Spinal cord (tissue), 10 donors: Measurements from ENCODE around the gene NCBP2L. TPM values are rescaled to one million over a fixed set of nuclear protein-coding genes. Genes with fewer than 3 reads are reported as not detected.

Experiments used
- DNase-seq, 6 donors: peaks; one replicate each; pipeline versions ENCODE4 v3.0.0 to v3.0.0-alpha.2; 2013 to 2015; ENCODE audit warnings: low spot score in 6 of 6, low read depth in 4 of 6
- H3K27ac ChIP-seq: one replicate; pipeline ENCODE4 v1.5.1; 2013; ENCODE audit warnings: low read depth, low read length, control low read depth
- H3K27me3 ChIP-seq: one replicate; pipeline ENCODE4 v1.6.1; 2013; ENCODE audit warnings: low read length; ENCODE audit not compliant: control insufficient read depth, insufficient read depth
- H3K36me3 ChIP-seq: one replicate; pipeline ENCODE4 v1.6.1; 2013; ENCODE audit warnings: low read length; ENCODE audit not compliant: control insufficient read depth, insufficient read depth
- H3K4me1 ChIP-seq: one replicate; pipeline ENCODE4 v1.6.1; 2013; ENCODE audit warnings: low read length; ENCODE audit not compliant: control insufficient read depth, insufficient read depth
- H3K4me3 ChIP-seq: one replicate; pipeline ENCODE4 v1.5.1; 2013; ENCODE audit warnings: low read depth, low read length, control low read depth
- H3K9me3 ChIP-seq: one replicate; pipeline ENCODE4 v1.6.1; 2013; ENCODE audit warnings: low read length; ENCODE audit not compliant: control insufficient read depth, insufficient read depth
- WGBS: methylation state at CpG from one replicate; pipeline ENCODE4 v1.1.5; 2013; ENCODE audit warnings: missing lambda C conversion rate; ENCODE audit not compliant: insufficient coverage; 5-methylcytosine and 5-hydroxymethylcytosine counted together
- polyA plus RNA-seq, 2 donors: library from polyadenylated mRNA; unstranded; fragments of 120-200 nt; gene quantifications; one replicate each; pipeline ENCODE4 v1.2.1, GENCODE V29; 2013; ENCODE audit not compliant: insufficient read length in 2 of 2
- total RNA-seq, 2 donors: library from RNA; depleted of rRNA in 1 of 2; stranded (reverse); fragments of 120-200 nt in 1 of 2; fragments of >200 nt in 1 of 2; gene quantifications; one replicate each; pipeline versions ENCODE4 v1.2.3 to v1.2.4, GENCODE V29; 2013 to 2014
- donor health status: healthy.

The NCBP2L gene
- total and polyA plus RNA-seq, 4 donors, result 0.06 to 0.14 TPM; not detected in 2

DNA sequence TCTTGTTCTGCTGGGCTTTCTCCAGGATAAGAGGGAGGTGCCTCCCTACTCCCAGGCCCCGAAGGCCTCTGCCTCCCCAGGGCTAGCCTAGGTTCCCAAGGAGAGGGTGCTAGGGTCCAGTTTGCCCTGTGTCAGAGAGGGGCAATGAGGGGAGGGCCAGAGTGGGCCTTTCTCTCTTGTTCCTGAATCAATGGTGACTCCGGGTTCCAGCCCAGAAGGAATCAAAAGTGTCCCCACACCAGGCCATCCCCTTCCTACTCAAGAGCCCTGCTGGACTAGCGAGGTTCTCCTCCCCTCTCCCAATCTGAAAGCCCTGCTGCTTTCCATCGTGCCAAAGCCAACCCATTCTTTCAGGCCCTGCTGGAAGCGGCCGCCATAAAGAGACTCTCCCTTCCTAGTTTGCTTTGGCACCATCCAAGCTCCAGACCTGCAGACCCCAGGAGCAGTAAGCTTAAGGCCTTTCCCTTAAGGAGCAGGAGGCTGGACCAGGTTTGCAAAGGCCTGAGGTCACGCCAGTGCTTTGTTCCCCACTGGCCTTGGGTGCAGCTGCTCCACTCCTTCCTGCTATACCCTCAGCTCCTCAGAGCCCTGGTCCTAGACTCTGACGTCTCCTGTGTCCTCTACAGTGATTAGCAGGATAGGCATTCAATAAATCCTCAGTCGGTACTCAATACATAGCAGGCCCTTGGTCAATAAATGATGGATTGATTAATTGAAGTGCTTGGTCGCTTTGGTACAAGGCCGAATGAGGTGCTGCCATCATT lies 12.5 kb upstream of the NCBP2L start:
- no peaks in the 10 kb centered on the region for H3K36me3 ChIP-seq
- no peak overlapping the region for H3K27ac ChIP-seq
- H3K4me1 ChIP-seq, result no peaks in the 10 kb centered on the region
- no peak for DNase-seq
- H3K4me3 ChIP-seq, result no peak overlapping the region
- H3K27me3 ChIP-seq, result peaks cover 19% of the 10 kb centered on the region
- 60% methylated on average over 6 of the region's 11 CpGs for WGBS
- no peaks in the 10 kb centered on the region for H3K9me3 ChIP-seq

DNA sequence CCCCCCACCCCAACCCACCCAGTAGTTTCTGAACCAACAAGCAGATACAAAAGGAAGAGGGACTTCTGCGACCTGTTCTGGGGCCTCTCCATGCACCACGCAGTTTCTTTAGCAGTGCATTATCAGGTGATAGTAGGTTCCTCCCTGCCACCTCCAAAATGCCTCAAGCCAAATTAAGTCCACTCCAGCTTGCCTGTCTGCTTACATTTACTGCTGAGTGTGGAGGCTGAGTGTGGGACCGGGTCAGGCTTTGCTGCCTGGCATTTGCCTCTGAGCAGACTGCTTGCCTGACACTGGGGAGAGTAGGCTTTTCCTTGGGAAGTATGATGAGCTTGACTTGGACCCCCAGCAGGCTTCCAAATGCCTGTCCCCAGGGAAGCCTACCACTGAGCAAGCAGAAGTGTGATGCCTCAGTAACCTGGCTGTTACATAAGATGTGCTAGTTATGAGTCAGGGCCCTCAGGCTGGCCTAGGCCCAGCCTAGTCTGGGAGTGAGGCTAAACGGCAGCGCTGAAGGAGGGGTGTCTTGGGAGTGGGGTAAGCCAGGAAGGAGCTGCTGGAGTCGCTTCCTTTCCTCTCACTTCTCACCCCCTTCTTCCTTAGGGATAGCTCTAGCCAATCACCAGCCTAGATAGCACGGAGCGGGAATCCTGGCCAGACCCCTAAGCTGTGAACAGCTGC lies 10.9 kb upstream of the NCBP2L start:
- H3K27ac ChIP-seq, result no peak overlapping the region
- H3K4me3 ChIP-seq, result no peak overlapping the region
- H3K36me3 ChIP-seq, result no peaks in the 10 kb centered on the region
- H3K9me3 ChIP-seq, result no peaks in the 10 kb centered on the region
- DNase-seq, result no peak
- 36% methylated on average over 1 of the region's 8 CpGs for WGBS
- H3K4me1 ChIP-seq, result no peaks in the 10 kb centered on the region
- H3K27me3 ChIP-seq, result peaks cover 14% of the 10 kb centered on the region

DNA sequence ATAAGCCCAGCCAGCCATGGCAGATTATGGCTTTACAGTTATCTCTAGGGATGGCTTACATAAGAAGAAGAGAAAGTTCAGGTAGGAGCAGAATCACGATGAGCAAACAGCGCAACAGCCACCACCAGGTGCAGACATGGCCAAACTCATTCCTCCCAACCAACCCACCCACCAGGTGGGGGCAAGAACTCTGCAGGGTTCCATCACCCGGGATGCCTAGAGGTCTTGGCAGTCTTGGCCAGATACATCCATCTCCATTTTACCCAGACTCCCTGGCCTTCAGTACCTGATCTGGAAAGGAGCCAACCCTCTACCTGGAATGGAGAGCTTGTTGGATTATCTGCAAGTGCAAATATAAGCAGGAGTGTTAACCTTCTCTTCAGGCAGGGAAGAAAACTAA lies 9.5 kb upstream of the NCBP2L start:
- Histone ChIP-seq H3K27ac (no peak overlapping the region), H3K4me1 (no peaks in the 10 kb centered on the region), H3K27me3 (peaks cover 20% of the 10 kb centered on the region), H3K4me3 (no peak overlapping the region), H3K36me3 (no peaks in the 10 kb centered on the region), H3K9me3 (no peaks in the 10 kb centered on the region)
- DNase-seq, result no peak
- WGBS, result 100% methylated on average over 1 of the region's 3 CpGs

DNA sequence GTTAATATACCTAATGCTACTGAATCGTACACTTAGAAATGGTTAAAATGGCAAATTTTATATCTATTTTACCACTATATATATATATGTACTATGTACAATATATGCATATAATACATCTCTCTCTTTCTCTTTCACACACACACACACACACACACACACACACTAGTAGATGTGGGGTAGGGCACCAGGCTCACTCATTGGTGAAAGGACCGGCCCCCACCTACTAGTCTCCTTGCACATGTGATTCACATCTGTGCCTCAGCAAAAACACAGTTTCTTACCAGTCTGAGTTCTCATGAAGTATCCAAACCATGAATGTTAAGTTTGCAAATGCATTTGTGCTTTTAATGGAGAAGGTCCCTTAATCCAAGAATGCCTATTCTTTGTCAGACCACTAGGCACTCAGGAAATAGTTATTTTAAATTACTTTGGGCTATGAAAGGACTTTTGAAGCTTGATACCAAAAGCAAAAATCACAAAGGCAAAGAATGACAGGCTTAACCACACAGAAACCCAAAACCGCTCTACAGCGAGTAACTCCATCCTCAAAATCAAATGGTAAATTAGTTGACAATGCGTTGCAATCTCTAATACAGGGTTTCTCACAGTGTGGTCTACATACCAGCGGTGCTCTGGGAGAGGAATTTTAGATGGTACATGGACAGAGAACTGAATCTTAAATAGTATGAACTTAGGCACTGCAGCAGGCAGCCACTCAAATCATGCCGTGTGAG lies 7.8 kb upstream of the NCBP2L start:
- DNase-seq, result no peak
- no peaks in the 10 kb centered on the region for H3K9me3 ChIP-seq
- H3K4me1 ChIP-seq, result peaks cover 1% of the 10 kb centered on the region
- H3K27ac ChIP-seq, result no peak overlapping the region
- WGBS, result 75% methylated on average over 2 of the region's 7 CpGs
- peaks cover 35% of the 10 kb centered on the region for H3K27me3 ChIP-seq
- no peak overlapping the region for H3K4me3 ChIP-seq
- no peaks in the 10 kb centered on the region for H3K36me3 ChIP-seq

DNA sequence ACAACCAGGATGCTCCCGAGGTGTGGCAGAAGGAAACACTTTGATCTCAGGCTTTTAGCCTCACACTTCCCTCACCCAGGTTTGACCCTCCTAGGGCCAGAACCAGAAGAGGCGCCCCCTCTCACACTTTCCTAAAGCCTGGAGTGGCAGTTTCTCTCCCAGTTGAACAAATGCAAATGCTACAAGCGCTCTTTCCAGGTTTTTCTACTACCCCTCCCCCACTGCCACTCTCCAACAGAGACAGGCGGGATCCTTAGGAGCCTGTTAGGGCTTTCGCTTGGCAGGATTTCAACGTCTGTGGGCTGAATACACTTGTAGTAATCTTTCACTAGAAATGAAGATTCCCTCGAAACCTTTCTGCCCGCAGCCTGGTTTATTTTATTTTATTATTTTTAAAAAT lies 4.3 kb upstream of the NCBP2L start:
- peaks cover 19% of the 10 kb centered on the region for H3K4me1 ChIP-seq
- H3K36me3 ChIP-seq, result no peaks in the 10 kb centered on the region
- H3K27me3 ChIP-seq, result peaks cover 51% of the 10 kb centered on the region
- peak in 2 of 6 donors; percentile 55 to 68 for DNase-seq
- no peak overlapping the region for H3K27ac ChIP-seq
- H3K4me3 ChIP-seq, result no peak overlapping the region
- no peaks in the 10 kb centered on the region for H3K9me3 ChIP-seq
- WGBS, result 21% methylated on average over 3 of the region's 8 CpGs

DNA sequence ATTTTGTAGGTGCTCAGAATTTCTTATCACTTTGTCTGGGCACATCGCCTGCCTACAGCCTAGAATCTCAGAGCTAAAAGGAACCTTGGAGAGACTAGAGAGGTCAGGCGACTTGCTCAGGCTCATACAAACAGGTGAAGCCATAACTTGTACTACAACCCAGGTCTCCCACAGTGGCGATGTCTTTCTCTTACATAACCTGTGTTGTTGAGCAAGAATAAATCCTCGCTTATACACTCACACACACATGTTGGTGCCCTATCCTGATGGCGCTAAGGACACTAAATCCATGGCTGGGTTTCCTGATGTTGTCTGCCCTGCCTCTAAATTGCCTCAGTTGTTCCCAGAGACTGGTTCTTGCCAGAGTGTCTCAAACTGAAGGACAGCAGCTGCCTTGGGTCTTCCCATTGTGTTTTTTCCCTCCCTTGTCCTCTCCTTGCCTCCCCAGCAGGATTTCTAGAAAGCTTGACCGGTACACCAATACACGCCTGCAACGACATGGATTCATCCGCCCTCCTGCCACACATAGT lies 3.6 kb upstream of the NCBP2L start:
- Histone ChIP-seq H3K4me1 (peaks cover 19% of the 10 kb centered on the region), H3K4me3 (no peak overlapping the region), H3K36me3 (no peaks in the 10 kb centered on the region), H3K27ac (no peak overlapping the region), H3K9me3 (no peaks in the 10 kb centered on the region), H3K27me3 (peaks cover 51% of the 10 kb centered on the region)
- no peak for DNase-seq
- WGBS, result 56% methylated on average over 9 of the region's 9 CpGs

DNA sequence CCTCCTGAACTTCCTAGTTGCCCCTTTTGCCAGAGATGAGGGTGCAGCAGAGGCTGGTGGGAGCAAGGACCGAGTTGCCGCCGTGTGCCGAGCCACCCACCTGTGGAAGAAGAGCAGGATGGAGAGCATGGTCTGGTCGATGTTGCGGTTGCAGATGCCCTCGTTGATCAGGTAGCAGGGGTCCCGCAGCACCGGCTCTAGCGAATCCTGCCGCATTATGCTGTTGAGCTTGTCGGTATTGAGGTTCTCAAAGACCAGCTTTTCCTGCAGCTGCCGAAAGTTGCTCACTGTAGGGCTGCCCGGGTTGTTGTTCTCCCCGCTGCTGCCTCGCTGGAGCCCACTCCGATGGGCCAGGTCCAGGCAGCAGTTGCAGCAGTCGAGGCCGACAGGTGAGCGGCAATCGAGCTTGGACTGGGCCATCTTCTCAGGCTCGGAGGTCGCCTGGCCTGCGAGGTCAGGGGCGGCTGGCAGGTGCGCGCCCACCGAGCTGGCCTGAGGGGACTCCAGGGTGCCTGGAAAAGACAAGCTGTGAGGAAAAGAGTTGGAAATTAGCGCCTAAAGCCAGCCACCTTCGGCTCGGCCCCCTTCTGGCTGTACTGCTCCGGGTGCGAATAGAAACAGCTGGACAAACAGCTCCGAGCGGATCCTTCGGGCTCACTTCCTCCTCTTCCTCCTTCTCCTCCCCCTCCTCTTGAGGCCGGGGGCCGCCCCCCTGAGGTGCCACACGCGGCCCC lies 2.4 kb upstream of the NCBP2L start:
- Histone ChIP-seq H3K36me3 (no peaks in the 10 kb centered on the region), H3K27me3 (peaks cover 51% of the 10 kb centered on the region), H3K4me3 (peak overlapping the region; percentile 56), H3K27ac (peak overlapping the region; percentile 15), H3K4me1 (peaks cover 19% of the 10 kb centered on the region), H3K9me3 (no peaks in the 10 kb centered on the region)
- 32% methylated on average over 40 of the region's 40 CpGs for WGBS
- DNase-seq, result no peak

DNA sequence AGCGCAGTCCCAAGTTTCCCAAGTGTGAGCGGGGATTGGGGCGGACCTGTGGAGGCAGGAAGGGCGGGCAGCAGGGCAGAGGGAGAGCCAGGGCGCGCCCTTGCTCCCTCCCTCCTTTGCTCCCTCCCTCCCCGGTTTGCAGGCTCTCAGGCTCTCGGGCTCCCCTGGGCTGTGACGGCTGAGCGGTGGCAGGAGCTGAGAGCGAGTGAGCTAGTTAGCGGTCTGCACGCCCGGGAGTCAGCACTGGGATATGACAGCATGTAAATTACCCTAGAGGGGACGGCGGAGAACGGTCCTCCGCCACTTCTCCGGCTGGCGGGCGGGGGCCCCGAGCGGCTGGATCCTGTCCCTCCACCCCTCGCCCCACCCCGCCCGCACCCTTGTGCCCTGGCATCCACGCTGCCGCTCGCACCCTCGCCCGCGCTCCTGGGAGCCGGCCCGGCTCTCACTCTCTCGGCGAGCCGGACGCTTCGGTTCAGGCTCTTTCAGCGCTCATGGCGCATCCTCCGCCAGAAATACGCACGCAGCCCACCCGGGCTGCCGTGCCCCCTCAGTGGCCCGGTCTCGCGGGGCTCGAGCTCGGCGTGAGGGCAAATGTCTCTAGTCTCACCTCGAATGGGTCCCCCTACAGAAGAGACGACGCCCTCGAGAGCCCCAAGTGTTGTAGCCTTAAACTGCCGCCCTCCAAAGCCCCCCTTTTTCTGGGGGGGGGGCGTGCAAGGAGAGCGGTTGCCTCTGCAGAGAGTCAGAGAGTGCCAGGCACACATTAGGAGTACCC lies 1.6 kb upstream of the NCBP2L start, which contains the start of gene TSC22D3:
Gene TSC22D3, minus strand, starts transcription at position 54 of the 778 bp plus-strand sequence. CDS start 368 bp downstream, outside the sequence.
- peaks cover 19% of the 10 kb centered on the region for H3K4me1 ChIP-seq
- 18% methylated on average over 50 of the region's 59 CpGs for WGBS
- peak within 1 kb of the TSS; percentile 15 for H3K27ac ChIP-seq
- H3K36me3 ChIP-seq, result no peaks in the 10 kb centered on the region
- peak in 3 of 6 donors; percentile 9 to 65 (median 52) for DNase-seq
- peak within 1 kb of the TSS; percentile 56 for H3K4me3 ChIP-seq
- peaks cover 46% of the 10 kb centered on the region for H3K27me3 ChIP-seq
- no peaks in the 10 kb centered on the region for H3K9me3 ChIP-seq
